ENCODE results near the gene P2RX1.
"Not testable (repeated sequence)": the region's sequence is repeated elsewhere in the genome, so short reads cannot be mapped to it uniquely, and the experiment has no call there.

P2RX1 gene

DNA sequence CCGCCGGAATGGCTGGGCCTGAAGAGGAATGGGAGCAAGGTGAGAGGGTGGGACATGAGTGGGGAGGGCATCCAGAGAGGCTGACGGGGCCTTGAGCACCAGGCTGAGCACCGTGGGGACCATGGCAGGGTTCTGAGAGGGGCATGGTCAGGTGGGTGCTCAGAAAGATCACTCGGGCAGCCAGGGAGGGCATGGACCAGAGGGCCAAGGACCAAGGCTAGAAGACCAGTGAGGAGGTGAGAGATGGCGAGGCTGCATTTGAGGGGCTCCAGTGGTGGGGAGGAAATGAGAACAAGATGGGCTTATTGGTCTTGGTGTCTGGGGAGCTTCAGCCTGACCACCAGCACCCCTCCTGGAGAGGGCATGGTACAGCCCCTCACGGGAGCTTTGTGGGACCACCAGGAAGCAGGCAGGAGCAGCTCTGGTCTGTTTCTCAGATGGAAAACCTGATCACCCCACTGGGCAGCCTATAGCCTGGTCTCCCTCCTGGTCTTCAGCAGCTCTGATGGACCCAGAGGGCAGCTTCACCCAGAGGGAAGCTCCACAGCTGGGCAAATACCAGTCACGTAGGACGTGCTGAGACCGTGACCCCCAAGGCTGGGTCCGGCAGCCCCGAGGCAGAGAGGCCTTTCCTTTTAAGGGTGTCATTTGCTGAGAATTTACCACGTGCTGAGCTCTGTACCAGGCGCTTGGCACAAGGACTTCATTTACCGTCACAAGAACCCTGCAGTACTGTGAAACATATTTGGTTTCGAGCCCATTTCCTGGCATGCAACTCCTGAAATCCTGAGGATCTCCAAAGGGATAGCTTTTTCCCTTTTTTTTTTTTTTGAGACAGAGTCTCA, 58.8 kb downstream of the P2RX1 start:
- CTCF ChIA-PET, result interaction anchor here (0.6 to 1.6 kb wide), 3 partner anchors 12 to 120 kb away, joined by 3 to 6 read pairs (median 4); partner anchors contain the start of gene NCBP3
- TF ChIP-seq CTBP1 (IDR thresholded peaks at IDR 0.05; ENCODE audit: borderline replicate concordance) (no peak), ELF4 (IDR thresholded peaks at IDR 0.05) (no peak), L3MBTL2 (conservative IDR thresholded peaks at IDR 0.05) (no peak), FOXA1 (IDR thresholded peaks at IDR 0.05) (no peak), SUZ12 (IDR thresholded peaks at IDR 0.05) (no peak), TARDBP (IDR thresholded peaks at IDR 0.05) (no peak), LEF1 (IDR thresholded peaks at IDR 0.05; ENCODE audit: borderline replicate concordance) (no peak), BHLHE40 (IDR thresholded peaks at IDR 0.05; ENCODE audit: borderline replicate concordance) (no peak), ARNT (IDR thresholded peaks at IDR 0.05) (no peak)
- TF ChIP-seq, protein P1, sequence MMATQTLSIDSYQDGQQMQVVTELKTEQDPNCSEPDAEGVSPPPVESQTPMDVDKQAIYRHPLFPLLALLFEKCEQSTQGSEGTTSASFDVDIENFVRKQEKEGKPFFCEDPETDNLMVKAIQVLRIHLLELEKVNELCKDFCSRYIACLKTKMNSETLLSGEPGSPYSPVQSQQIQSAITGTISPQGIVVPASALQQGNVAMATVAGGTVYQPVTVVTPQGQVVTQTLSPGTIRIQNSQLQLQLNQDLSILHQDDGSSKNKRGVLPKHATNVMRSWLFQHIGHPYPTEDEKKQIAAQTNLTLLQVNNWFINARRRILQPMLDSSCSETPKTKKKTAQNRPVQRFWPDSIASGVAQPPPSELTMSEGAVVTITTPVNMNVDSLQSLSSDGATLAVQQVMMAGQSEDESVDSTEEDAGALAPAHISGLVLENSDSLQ (IDR thresholded peaks at IDR 0.05), result no peak
- POLR2A ChIA-PET, result no interaction called here
- DNase-seq (ENCODE audit: extremely low spot score), result no peak

DNA sequence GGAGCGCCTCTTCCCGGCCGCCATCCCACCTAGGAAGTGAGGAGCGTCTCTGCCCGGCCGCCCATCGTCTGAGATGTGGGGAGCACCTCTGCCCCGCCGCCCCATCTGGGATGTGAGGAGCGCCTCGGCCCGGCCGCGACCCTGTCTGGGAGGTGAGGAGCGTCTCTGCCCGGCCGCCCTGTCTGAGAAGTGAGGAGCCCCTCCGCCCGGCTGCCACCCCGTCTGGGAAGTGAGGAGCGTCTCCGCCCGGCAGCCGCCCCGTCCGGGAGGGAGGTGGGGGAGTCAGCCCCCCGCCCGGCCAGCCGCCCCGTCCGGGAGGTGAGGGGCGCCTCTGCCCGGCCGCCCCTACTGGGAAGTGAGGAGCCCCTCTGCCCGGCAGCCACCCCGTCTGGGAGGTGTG, 62.1 kb downstream of the P2RX1 start:
- POLR2A ChIA-PET; CTCF ChIA-PET; DNase-seq (ENCODE audit: extremely low spot score): not testable (repeated sequence)

DNA sequence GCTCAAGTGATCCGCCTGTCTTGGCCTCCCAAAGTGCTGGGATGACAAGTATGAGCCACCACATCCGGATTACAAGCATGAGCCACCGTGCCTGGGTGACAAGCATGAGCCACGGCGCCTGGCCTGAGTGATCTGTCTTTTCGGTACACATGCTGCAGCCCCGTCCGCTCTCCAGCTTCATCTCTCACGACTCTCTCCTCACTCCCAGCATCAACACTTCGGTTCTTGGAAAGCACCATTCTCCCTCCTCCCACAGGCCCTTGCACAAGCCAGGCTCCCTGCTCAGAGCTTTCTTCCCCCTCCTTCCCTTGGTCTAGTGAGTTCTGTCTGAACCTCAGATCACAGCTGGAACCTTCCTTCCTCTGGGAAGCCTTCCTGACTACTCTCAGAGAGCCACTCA, 63.7 kb downstream of the P2RX1 start:
- no peak for TF ChIP-seq CTBP1 (IDR thresholded peaks at IDR 0.05; ENCODE audit: borderline replicate concordance)
- TF ChIP-seq FOXM1 (IDR thresholded peaks at IDR 0.05; ENCODE audit: borderline replicate concordance), result no peak
- TF ChIP-seq L3MBTL2 (conservative IDR thresholded peaks at IDR 0.05), result no peak
- DNase-seq (ENCODE audit: extremely low spot score), result no peak
- ChIA-PET CTCF (no interaction called here), POLR2A (no interaction called here)

DNA sequence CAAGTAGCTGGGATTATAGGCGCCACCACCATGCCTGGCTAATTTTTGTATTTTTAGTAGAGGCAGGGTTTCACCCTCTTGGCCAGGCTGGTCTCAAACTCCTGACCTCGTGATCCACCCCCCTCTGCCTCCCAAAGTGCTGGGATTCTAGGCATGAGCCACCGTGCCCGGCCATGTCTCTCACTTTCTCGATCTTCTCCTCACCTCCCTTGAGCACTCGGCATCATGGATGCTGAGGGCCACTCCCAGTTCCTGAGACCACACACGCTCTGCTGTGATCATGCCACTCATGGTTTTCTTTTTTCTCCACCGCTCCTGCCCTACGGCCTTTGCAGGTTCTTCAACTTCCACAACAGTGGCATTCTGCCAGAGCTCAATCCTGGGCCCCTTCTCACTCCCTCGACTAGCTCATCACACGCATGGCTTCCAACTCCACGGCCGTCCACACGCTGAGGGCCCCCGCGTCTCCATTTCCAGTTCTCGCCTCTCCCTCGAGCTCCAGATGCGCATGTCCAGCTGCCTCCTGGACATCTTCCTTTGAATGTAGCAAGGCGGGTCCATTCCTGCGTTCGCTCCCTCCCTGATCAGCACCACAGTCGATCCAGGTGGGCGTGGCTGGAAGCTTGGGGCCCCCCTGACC, 64.7 kb downstream of the P2RX1 start:
- no peak for DNase-seq (ENCODE audit: extremely low spot score)
- POLR2A ChIA-PET, result no interaction called here
- CTCF ChIA-PET, result no interaction called here
- TF ChIP-seq SUZ12 (IDR thresholded peaks at IDR 0.05) (no peak), NFRKB (IDR thresholded peaks at IDR 0.05) (no peak), CTBP1 (IDR thresholded peaks at IDR 0.05; ENCODE audit: borderline replicate concordance) (no peak), ELF4 (IDR thresholded peaks at IDR 0.05) (no peak)

DNA sequence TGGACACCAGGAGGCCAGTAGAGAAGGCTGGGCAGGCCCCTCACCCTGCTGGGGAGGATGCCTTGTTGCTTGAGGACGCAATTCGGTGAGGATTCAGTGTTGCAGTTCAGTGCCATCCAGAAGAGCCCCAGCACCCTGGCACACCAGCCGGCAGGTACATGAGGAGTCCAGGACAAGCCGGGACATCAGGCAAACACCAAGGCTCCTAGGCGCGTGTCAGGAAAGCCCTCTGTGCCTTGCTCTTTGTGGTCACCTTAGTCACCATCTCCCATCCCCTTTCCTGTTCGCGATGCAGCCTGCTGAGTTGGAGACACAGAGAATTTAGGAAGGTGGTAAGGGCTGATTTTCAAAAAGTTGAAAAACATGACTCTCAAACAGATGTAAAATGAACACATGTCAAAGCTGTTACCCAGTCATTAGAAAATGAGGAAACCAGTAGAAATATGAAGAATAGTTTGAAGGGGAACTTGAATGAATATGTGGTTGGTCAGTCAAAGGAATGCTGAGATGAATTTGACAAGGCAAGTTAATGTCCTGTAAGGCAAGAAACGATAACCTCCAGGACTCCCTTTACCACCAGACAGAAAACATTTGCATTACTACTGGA, 67.9 kb downstream of the P2RX1 start:
- DNase-seq (ENCODE audit: extremely low spot score), result no peak
- TF ChIP-seq, protein P1 (IDR thresholded peaks at IDR 0.05), result no peak
- no peak for TF ChIP-seq NFRKB (IDR thresholded peaks at IDR 0.05)
- no peak for TF ChIP-seq SP1 (IDR thresholded peaks at IDR 0.05)
- TF ChIP-seq HDGF (IDR thresholded peaks at IDR 0.05; ENCODE audit: borderline replicate concordance), result no peak
- no peak for TF ChIP-seq FOXK2 (IDR thresholded peaks at IDR 0.05)
- TF ChIP-seq TARDBP (IDR thresholded peaks at IDR 0.05), result no peak
- TF ChIP-seq ARNT (IDR thresholded peaks at IDR 0.05), result no peak
- no peak for TF ChIP-seq FOXA1 (IDR thresholded peaks at IDR 0.05)
- no peak for TF ChIP-seq CTBP1 (IDR thresholded peaks at IDR 0.05; ENCODE audit: borderline replicate concordance)
- no peak for TF ChIP-seq ELF4 (IDR thresholded peaks at IDR 0.05)
- TF ChIP-seq FOXM1 (IDR thresholded peaks at IDR 0.05; ENCODE audit: borderline replicate concordance), result no peak
- TF ChIP-seq SUZ12 (IDR thresholded peaks at IDR 0.05), result no peak
- TF ChIP-seq BHLHE40 (IDR thresholded peaks at IDR 0.05; ENCODE audit: borderline replicate concordance), result no peak
- no peak for TF ChIP-seq ZNF384 (IDR thresholded peaks at IDR 0.05)
- no peak for TF ChIP-seq L3MBTL2 (conservative IDR thresholded peaks at IDR 0.05)
- POLR2A ChIA-PET, result no interaction called here
- CTCF ChIA-PET, result no interaction called here

DNA sequence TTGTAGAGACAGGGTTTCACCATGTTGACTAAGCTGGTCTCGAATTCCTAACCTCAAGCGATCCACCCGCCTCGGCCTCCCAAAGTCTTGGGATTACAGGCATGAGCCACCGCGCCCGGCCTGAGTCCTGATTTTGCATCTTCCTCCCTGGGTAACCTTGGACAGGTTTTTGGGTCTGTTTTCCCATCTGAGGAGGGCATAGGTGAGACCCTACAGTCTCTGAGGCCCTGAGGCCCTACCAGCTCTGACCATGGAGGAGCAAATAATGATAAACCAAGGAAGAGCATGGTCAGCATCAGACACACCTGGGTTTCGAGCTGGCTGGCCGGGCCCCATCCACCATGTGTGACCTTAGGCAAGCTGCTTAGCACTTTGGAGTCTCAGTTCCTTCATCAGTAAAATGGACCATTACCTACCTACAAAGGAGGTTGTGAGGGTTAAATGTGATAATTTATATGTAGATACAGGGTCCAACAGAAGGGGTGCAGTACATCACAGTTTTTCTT, 69.0 kb downstream of the P2RX1 start:
- POLR2A ChIA-PET, result interaction anchor here (2.4 kb wide), 1 partner anchor 42 kb away, joined by 8 read pairs; no protein-coding TSS in a partner anchor
- CTCF ChIA-PET, result interaction anchor here (1.0 to 1.9 kb wide), 4 partner anchors 21 to 110 kb away, joined by 3 to 10 read pairs (median 5); no protein-coding TSS in a partner anchor
- TF ChIP-seq BHLHE40 (IDR thresholded peaks at IDR 0.05; ENCODE audit: borderline replicate concordance), result no peak
- no peak for TF ChIP-seq SUZ12 (IDR thresholded peaks at IDR 0.05)
- TF ChIP-seq FOXK2 (IDR thresholded peaks at IDR 0.05), result no peak
- TF ChIP-seq ARNT (IDR thresholded peaks at IDR 0.05), result no peak
- no peak for TF ChIP-seq TARDBP (IDR thresholded peaks at IDR 0.05)
- DNase-seq (ENCODE audit: extremely low spot score), result no peak

Data from HEK293T (cell line).